CD4-positive, alpha-beta T cell treated with Interleukin-21 for 1 hour (primary cell): ENCODE data around the gene NFKB2.
A peak's percentile ranks its signal among the peaks of the same experiment; 100 is the strongest.

ENCODE experiments used
- DNase-seq: peaks from one replicate; pipeline ENCODE4 v3.0.0-alpha.2; 2020

Gene NFKB2

GRCh38 chr10:102423372-102423968 is 28.0 kb downstream of the NFKB2 start:
- no peak for DNase-seq

- DNase-seq = no peak
These were observed 28.6 kb downstream of the NFKB2 start for GRCh38 chr10:102424145-102424544.

GRCh38 chr10:102424916-102425315 is 29.4 kb downstream of the NFKB2 start:
- no peak for DNase-seq

GRCh38 chr10:102425444-102425843 is 29.9 kb downstream of the NFKB2 start:
- DNase-seq = no peak

GRCh38 chr10:102426803-102427287 is 31.3 kb downstream of the NFKB2 start:
- DNase-seq = no peak

- DNase-seq = no peak
These were observed 34.0 kb downstream of the NFKB2 start for GRCh38 chr10:102429468-102429867.

GRCh38 chr10:102431452-102432124 is 36.1 kb downstream of the NFKB2 start:
- DNase-seq = no peak

GRCh38 chr10:102432162-102432950 is 36.9 kb downstream of the NFKB2 start, which contains the start of gene CUEDC2:
CUEDC2 (minus strand) TSS chr10:102432574; CDS start chr10:102425188, 7,386 bp downstream.
- DNase-seq = peak; percentile 97

GRCh38 chr10:102433619-102434046 is 38.1 kb downstream of the NFKB2 start:
- no peak for DNase-seq

GRCh38 chr10:102434394-102435132 is 39.1 kb downstream of the NFKB2 start:
- DNase-seq = no peak

GRCh38 chr10:102435133-102435497 is 39.6 kb downstream of the NFKB2 start:
- no peak for DNase-seq

GRCh38 chr10:102435529-102436233 is 40.2 kb downstream of the NFKB2 start:
- peak; percentile 49 for DNase-seq

- no peak for DNase-seq
These were observed 40.8 kb downstream of the NFKB2 start for GRCh38 chr10:102436312-102436711.

- DNase-seq = no peak
These were observed 42.0 kb downstream of the NFKB2 start for GRCh38 chr10:102437515-102437914.

- DNase-seq = no peak
These were observed 42.9 kb downstream of the NFKB2 start for GRCh38 chr10:102438374-102438773.

GRCh38 chr10:102444851-102445250 is 49.3 kb downstream of the NFKB2 start:
- no peak for DNase-seq

- peak; percentile 92 for DNase-seq
These were observed 54.0 kb downstream of the NFKB2 start for GRCh38 chr10:102449321-102450123.

- DNase-seq = no peak
These were observed 54.5 kb downstream of the NFKB2 start for GRCh38 chr10:102450124-102450373.

GRCh38 chr10:102450374-102451104 is 55.0 kb downstream of the NFKB2 start:
- DNase-seq = peak; percentile 93

GRCh38 chr10:102451105-102451969 is 55.8 kb downstream of the NFKB2 start, which contains the start of gene C10orf95:
C10orf95 (minus strand) TSS chr10:102451543; CDS start chr10:102451093, 450 bp downstream.
- no peak for DNase-seq
